C4-2B (cell line): Measurements from ENCODE around the gene RAB3B.

Experiments
- ZFX ChIP-seq: fragments of 450-650 bp; IDR thresholded peaks from 2 replicates; pipeline ENCODE4 v1.6.1; 2017
- TF ChIP-seq, protein P1 (sequence below): fragments of 450-650 bp; conservative IDR thresholded peaks from 2 replicates; pipeline ENCODE4 v1.5.1; 2017; ENCODE audit warnings: mild to moderate bottlenecking

DNA sequence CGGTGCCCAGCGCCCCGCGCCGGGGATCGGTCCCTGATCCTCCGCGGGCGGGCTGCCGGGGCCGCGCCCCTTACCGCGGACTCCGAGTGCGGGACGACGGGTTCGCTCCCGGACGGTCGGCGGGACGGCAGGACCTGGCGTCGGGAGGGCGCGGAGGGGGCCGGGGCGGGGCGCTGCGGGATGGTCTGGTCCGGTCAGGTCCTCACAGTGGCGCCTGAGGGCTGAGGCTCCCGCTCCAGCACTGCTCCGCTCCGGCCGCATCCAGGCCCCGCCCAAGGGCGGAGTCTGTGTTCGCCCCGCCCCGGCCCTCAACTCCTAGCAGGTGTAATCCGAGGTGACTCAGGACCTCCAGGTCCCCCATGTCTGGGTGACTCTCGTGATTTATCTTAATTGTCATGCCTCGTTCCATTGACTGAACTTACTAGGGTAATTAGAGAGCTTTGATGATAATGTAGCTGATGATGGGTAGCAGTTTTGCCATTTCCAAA, at the start of gene RAB3B:
- TF ChIP-seq, protein P1, sequence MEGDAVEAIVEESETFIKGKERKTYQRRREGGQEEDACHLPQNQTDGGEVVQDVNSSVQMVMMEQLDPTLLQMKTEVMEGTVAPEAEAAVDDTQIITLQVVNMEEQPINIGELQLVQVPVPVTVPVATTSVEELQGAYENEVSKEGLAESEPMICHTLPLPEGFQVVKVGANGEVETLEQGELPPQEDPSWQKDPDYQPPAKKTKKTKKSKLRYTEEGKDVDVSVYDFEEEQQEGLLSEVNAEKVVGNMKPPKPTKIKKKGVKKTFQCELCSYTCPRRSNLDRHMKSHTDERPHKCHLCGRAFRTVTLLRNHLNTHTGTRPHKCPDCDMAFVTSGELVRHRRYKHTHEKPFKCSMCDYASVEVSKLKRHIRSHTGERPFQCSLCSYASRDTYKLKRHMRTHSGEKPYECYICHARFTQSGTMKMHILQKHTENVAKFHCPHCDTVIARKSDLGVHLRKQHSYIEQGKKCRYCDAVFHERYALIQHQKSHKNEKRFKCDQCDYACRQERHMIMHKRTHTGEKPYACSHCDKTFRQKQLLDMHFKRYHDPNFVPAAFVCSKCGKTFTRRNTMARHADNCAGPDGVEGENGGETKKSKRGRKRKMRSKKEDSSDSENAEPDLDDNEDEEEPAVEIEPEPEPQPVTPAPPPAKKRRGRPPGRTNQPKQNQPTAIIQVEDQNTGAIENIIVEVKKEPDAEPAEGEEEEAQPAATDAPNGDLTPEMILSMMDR, result no peak
- TF ChIP-seq ZFX, result no peak
